Vagina (tissue), 2 donors: ENCODE data around the gene LCK. TPM values are rescaled to one million over a fixed set of nuclear protein-coding genes. Genes with fewer than 3 reads are reported as not detected.
A peak's percentile ranks its signal among the peaks of the same experiment; 100 is the strongest.

Source experiments
- DNase-seq, 2 donors: peaks; one replicate each; pipeline ENCODE4 v3.0.0-alpha.2; 2017; ENCODE audit errors: extremely low spot score in 2 of 2
- H3K27ac ChIP-seq: fragments of 200-600 bp; sonication (generic); one replicate; pipeline ENCODE4 v1.5.1; 2019
- H3K27me3 ChIP-seq: fragments of 200-600 bp; sonication (generic); one replicate; pipeline ENCODE4 v1.5.1; 2019
- H3K36me3 ChIP-seq, 2 donors: fragments of 200-600 bp; sonication (generic); one replicate each; pipeline ENCODE4 v1.5.1; 2017 to 2019
- H3K4me1 ChIP-seq: fragments of 200-600 bp; sonication (generic); one replicate; pipeline ENCODE4 v1.5.1; 2019
- H3K4me3 ChIP-seq, 2 donors: fragments of 200-600 bp; sonication (generic); 1 replicate in 1 of 2; 2 replicates in 1 of 2; pipeline ENCODE4 v1.5.1; 2016 to 2019
- H3K9me3 ChIP-seq: fragments of 200-600 bp; sonication (generic); one replicate; pipeline ENCODE4 v1.5.1; 2019
- CTCF ChIP-seq, 3 experiments: fragments of 450-650 bp in 2 of 3; fragments of 200-600 bp in 1 of 3; sonication (generic) in 1 of 3; IDR thresholded peaks; one replicate each; pipeline ENCODE4 v1.5.1; 2017 to 2019; ENCODE audit warnings: antibody characterized with exemption in 3 of 3, mild to moderate bottlenecking in 2 of 3, moderate library complexity in 2 of 3
- POLR2A ChIP-seq, 2 donors: fragments of 450-650 bp; IDR thresholded peaks; one replicate each; pipeline ENCODE4 v1.6.1; 2017; ENCODE audit warnings: antibody characterized with exemption in 2 of 2, mild to moderate bottlenecking in 2 of 2, moderate library complexity in 2 of 2
- POLR2AphosphoS5 ChIP-seq, 2 donors: sonication (generic); formaldehyde crosslinking; IDR thresholded peaks; one replicate each; pipeline ENCODE4 v1.9.0; 2017; ENCODE audit warnings: antibody characterized with exemption in 2 of 2, mild to moderate bottlenecking in 2 of 2, low read depth in 1 of 2; ENCODE audit not compliant: insufficient read depth in 1 of 2
- intact Hi-C: fragments of 100-400 bp; cut with DNase I; formaldehyde crosslinking; loops from one replicate; pipeline ENCODE4 v1.15.1; 2023
- total RNA-seq: library from RNA; depleted of rRNA; stranded (reverse); fragments of >200 nt; gene quantifications from one replicate; pipeline ENCODE4 v1.2.3, GENCODE V29; 2016

Gene LCK
- 6.4 TPM for total RNA-seq

- TF ChIP-seq POLR2AphosphoS5 (IDR thresholded peaks at IDR 0.05; ENCODE audit: insufficient read depth in 1 of 2, low read depth in 1 of 2) (no peak), POLR2A (IDR thresholded peaks at IDR 0.05) (no peak), CTCF (IDR thresholded peaks at IDR 0.05) (no peak)
- peak within 1 kb of the TSS; percentile 55 for H3K27ac ChIP-seq
- DNase-seq = no peak
- H3K36me3 ChIP-seq = no peaks in the 10 kb centered on the region
- intact Hi-C loops = no loop called here
- H3K4me3 ChIP-seq = peak within 1 kb of the TSS in 1 of 2 donors; percentile 26
- H3K27me3 ChIP-seq = no peaks in the 10 kb centered on the region
- H3K4me1 ChIP-seq = peaks cover 30% of the 10 kb centered on the region
- no peaks in the 10 kb centered on the region for H3K9me3 ChIP-seq
Observed at GRCh38 chr1:32250893-32251716, at the start of gene LCK. TSS of gene LCK (plus strand) at chr1:32251265. CDS start at chr1:32274330, 23,065 bp downstream.

- intact Hi-C loops = no loop called here
- H3K27ac ChIP-seq = peak overlapping the region; percentile 40
- no peak for DNase-seq
- no peaks in the 10 kb centered on the region for H3K36me3 ChIP-seq
- H3K4me3 ChIP-seq = peak overlapping the region; percentile 62 to 73
- no peak for TF ChIP-seq POLR2A (IDR thresholded peaks at IDR 0.05)
- no peak for TF ChIP-seq POLR2AphosphoS5 (IDR thresholded peaks at IDR 0.05; ENCODE audit: insufficient read depth in 1 of 2, low read depth in 1 of 2)
- TF ChIP-seq CTCF (IDR thresholded peaks at IDR 0.05) = no peak
- H3K4me1 ChIP-seq = peaks cover 32% of the 10 kb centered on the region
- no peaks in the 10 kb centered on the region for H3K27me3 ChIP-seq
- no peaks in the 10 kb centered on the region for H3K9me3 ChIP-seq
Observed at GRCh38 chr1:32204943-32205361, 46.1 kb upstream of the LCK start.

GRCh38 chr1:32205401-32206370 lies 45.4 kb upstream of the LCK start, which contains the start of gene IQCC:
TSS of gene IQCC (plus strand) at chr1:32205671. CDS start at chr1:32205682, 11 bp downstream.
- intact Hi-C loops = no loop called here
- H3K27ac ChIP-seq = peak within 1 kb of the TSS; percentile 40
- DNase-seq = no peak

GRCh38 chr1:32208469-32208868 lies 42.6 kb upstream of the LCK start:
- no peak for TF ChIP-seq POLR2A (IDR thresholded peaks at IDR 0.05)
- no peaks in the 10 kb centered on the region for H3K27me3 ChIP-seq
- peaks cover 16% of the 10 kb centered on the region for H3K4me1 ChIP-seq
- H3K36me3 ChIP-seq = no peaks in the 10 kb centered on the region
- DNase-seq = no peak
- intact Hi-C loops = no loop called here
- no peaks in the 10 kb centered on the region for H3K9me3 ChIP-seq
- H3K27ac ChIP-seq = no peak overlapping the region
- H3K4me3 ChIP-seq = no peak overlapping the region

More at GRCh38 chr1:32205401-32206370, 45.4 kb upstream of the LCK start, which contains the start of gene IQCC:
- Histone ChIP-seq H3K27me3 (no peaks in the 10 kb centered on the region), H3K9me3 (no peaks in the 10 kb centered on the region), H3K4me3 (peak within 1 kb of the TSS; percentile 62 to 73), H3K36me3 (no peaks in the 10 kb centered on the region), H3K4me1 (peaks cover 29% of the 10 kb centered on the region)
- TF ChIP-seq CTCF (IDR thresholded peaks at IDR 0.05) = no peak
- peak; percentile 76 to 92 for TF ChIP-seq POLR2AphosphoS5 (IDR thresholded peaks at IDR 0.05; ENCODE audit: insufficient read depth in 1 of 2, low read depth in 1 of 2)
- TF ChIP-seq POLR2A (IDR thresholded peaks at IDR 0.05) = peak in 1 of 2 donors; percentile 29

GRCh38 chr1:32208891-32209328 lies 42.2 kb upstream of the LCK start, which contains the start of gene DCDC2B:
TSS of gene DCDC2B (plus strand) at chr1:32209089. CDS start at chr1:32209094, 5 bp downstream.
- TF ChIP-seq POLR2AphosphoS5 (IDR thresholded peaks at IDR 0.05; ENCODE audit: insufficient read depth in 1 of 2, low read depth in 1 of 2) (peak in 1 of 2 donors; percentile 29), POLR2A (IDR thresholded peaks at IDR 0.05) (no peak), CTCF (IDR thresholded peaks at IDR 0.05) (no peak)
- H3K27ac ChIP-seq = no peak within 1 kb of the TSS
- H3K4me1 ChIP-seq = peaks cover 16% of the 10 kb centered on the region
- H3K4me3 ChIP-seq = no peak within 1 kb of the TSS
- H3K36me3 ChIP-seq = no peaks in the 10 kb centered on the region
- H3K9me3 ChIP-seq = no peaks in the 10 kb centered on the region
- no peaks in the 10 kb centered on the region for H3K27me3 ChIP-seq
- intact Hi-C loops = no loop called here
- no peak for DNase-seq
